ENCODE results near the gene ZMAT2. TPM values are rescaled to one million over a fixed set of nuclear protein-coding genes. Genes with fewer than 3 reads are reported as not detected.
"Not testable (repeated sequence)": the region's sequence is repeated elsewhere in the genome, so short reads cannot be mapped to it uniquely, and the experiment has no call there.

The ZMAT2 gene
- total RNA-seq, 4 donors from 2014 or later: 18.2 to 36.3 (median 28.0) TPM

DNA sequence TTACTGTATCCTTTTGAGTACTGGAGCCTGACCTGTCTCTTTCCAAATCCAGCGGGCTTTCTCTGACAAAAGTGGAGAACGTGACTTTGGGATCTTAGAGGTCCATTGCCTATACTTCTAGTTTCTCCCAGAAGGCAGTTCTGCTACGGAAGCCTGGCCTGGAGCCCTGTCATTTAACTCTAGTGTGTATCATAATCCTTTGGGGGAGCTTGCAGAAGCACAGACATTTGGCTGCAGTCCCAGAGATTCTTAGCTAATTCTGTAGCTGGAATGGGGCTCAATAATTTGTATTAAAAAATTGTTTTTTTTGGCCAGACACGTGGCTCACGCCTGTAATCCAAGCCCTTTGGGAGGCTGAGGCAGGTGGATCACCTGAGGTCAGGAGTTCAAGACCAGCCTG, 6.0 kb upstream of the ZMAT2 start:
- WGBS: 57% methylated on average over 5 of the region's 5 CpGs
- Histone ChIP-seq H3K27me3 (no peaks in the 10 kb centered on the region), H3K4me1 (peaks cover 38% of the 10 kb centered on the region), H3K4me3 (no peak overlapping the region), H3K9me3 (no peaks in the 10 kb centered on the region), H3K36me3 (peaks cover 54% of the 10 kb centered on the region), H3K27ac (no peak overlapping the region)
- no peak for DNase-seq (ENCODE audit: low spot score in 2 of 2)
- TF ChIP-seq EP300 (IDR thresholded peaks at IDR 0.05) (no peak), POLR2AphosphoS5 (IDR thresholded peaks at IDR 0.05) (no peak), POLR2A (IDR thresholded peaks at IDR 0.05) (no peak)
- TF ChIP-seq, protein P1, sequence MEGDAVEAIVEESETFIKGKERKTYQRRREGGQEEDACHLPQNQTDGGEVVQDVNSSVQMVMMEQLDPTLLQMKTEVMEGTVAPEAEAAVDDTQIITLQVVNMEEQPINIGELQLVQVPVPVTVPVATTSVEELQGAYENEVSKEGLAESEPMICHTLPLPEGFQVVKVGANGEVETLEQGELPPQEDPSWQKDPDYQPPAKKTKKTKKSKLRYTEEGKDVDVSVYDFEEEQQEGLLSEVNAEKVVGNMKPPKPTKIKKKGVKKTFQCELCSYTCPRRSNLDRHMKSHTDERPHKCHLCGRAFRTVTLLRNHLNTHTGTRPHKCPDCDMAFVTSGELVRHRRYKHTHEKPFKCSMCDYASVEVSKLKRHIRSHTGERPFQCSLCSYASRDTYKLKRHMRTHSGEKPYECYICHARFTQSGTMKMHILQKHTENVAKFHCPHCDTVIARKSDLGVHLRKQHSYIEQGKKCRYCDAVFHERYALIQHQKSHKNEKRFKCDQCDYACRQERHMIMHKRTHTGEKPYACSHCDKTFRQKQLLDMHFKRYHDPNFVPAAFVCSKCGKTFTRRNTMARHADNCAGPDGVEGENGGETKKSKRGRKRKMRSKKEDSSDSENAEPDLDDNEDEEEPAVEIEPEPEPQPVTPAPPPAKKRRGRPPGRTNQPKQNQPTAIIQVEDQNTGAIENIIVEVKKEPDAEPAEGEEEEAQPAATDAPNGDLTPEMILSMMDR (IDR thresholded peaks at IDR 0.05): no peak

DNA sequence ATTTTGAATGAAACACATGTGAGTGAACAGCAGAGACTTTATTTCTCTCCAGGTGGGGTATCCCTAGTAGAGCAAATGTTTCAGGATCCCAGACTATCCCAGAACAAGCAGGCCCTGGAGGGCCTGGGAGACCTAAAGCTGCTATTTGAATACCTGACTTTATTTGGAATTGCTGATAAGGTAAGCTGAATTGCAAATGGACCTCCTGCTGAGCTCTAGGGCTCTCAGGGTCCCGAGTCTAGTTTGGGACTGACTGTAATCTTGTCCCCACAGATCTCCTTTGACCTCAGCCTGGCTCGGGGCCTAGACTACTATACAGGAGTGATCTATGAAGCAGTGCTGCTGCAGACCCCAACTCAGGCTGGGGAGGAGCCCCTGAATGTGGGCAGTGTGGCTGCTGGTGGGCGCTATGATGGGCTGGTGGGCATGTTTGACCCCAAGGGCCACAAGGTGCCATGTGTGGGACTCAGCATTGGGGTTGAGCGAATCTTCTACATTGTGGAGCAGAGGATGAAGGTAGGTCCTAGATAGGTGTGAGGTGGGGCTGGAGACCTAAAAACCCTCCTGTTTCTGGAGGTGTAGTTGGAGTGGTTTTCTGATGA, 3.3 kb upstream of the ZMAT2 start:
- Histone ChIP-seq H3K27me3 (no peaks in the 10 kb centered on the region), H3K36me3 (peaks cover 60% of the 10 kb centered on the region), H3K4me3 (no peak overlapping the region), H3K4me1 (peaks cover 35% of the 10 kb centered on the region), H3K9me3 (no peaks in the 10 kb centered on the region), H3K27ac (no peak overlapping the region)
- no peak for DNase-seq (ENCODE audit: low spot score in 2 of 2)
- WGBS: 92% methylated on average over 2 of the region's 4 CpGs
- TF ChIP-seq, protein P1 (IDR thresholded peaks at IDR 0.05): no peak
- no peak for TF ChIP-seq POLR2AphosphoS5 (IDR thresholded peaks at IDR 0.05)
- TF ChIP-seq POLR2A (IDR thresholded peaks at IDR 0.05): no peak
- no peak for TF ChIP-seq EP300 (IDR thresholded peaks at IDR 0.05)

DNA sequence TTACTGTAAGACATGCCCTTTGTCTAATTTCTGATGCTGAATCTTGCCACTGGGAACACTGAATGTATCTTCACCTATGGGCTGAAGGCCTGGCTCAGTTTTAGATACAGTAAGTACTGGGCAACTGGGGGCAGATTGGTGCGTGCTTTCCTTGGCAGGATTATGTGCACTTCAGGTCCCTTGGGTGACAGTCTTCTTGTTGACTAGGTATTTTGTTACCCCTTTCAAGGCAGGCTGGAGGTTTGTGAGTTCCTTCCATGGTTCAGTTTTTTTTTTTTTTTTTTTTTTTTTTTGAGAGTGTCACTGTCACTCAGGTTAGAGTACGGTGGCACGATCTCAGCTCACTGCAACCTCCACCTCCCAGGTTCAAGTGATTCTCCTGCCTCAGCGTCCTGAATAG, 7.6 kb downstream of the ZMAT2 start:
- WGBS: 92% methylated on average over 4 of the region's 4 CpGs
- Histone ChIP-seq H3K27me3 (no peaks in the 10 kb centered on the region), H3K4me3 (no peak overlapping the region), H3K9me3 (no peaks in the 10 kb centered on the region), H3K4me1 (peaks cover 8% of the 10 kb centered on the region), H3K27ac (no peak overlapping the region), H3K36me3 (peaks cover 46% of the 10 kb centered on the region)
- TF ChIP-seq POLR2A (IDR thresholded peaks at IDR 0.05) (no peak), EP300 (IDR thresholded peaks at IDR 0.05) (no peak), POLR2AphosphoS5 (IDR thresholded peaks at IDR 0.05) (no peak)
- TF ChIP-seq, protein P1 (IDR thresholded peaks at IDR 0.05): no peak
- no peak for DNase-seq (ENCODE audit: low spot score in 2 of 2)

DNA sequence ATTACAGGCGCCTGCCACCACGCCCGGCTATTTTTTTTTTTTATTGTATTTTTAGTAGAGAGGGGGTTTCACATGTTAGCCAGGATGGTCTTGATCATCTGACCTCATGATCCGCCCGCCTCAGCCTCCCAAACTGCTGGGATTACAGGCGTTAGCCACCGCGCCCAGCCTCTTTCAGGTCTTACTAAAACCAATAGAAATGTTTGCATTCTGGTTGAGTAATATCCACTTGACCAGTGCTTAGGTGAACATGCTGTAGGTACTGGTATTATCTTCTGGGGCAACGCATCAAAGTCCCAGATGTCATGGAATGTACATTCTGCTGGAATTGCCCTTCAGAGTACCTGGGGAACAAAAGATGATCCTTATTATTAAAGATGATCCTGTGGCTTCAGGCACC, 8.5 kb downstream of the ZMAT2 start:
- not testable (repeated sequence) for H3K27me3 ChIP-seq; H3K4me1 ChIP-seq; H3K9me3 ChIP-seq; DNase-seq (ENCODE audit: low spot score in 2 of 2); H3K4me3 ChIP-seq; H3K27ac ChIP-seq
- peaks cover 36% of the 10 kb centered on the region for H3K36me3 ChIP-seq
- WGBS: 97% methylated on average over 9 of the region's 9 CpGs

DNA sequence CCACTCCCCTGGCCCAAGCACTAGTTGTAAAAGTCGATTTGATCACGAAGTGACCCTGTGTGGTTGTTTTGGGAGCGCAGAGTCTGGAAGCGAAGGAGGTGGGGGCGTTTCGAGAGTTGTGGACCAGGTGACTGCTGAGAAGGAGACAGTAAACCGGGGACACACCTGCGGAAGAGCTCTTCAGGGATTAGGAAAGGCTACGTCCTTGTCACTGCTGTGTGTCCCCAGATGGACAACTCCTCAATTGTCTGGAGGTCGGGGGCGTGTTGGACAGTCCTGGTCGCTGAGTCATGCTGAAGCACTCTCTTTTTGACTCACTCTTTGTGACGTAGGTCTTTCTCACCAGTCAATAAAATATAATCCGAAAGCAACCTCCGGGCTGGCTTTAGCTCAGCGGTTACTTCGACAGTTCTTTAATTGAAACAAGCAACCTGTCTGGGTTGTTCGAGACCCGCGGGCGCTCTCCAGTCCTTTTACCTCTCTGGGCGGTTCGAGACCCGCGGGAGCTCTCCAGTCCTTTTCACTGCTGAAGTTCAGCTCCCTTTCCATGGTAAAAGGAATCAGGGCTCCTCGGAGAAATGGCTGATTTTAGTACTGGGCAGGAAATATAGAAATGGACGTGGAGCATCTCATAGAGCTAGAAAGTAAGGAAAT, 10.8 kb downstream of the ZMAT2 start:
- H3K4me1 ChIP-seq: peaks cover 8% of the 10 kb centered on the region
- no peaks in the 10 kb centered on the region for H3K27me3 ChIP-seq

DNA sequence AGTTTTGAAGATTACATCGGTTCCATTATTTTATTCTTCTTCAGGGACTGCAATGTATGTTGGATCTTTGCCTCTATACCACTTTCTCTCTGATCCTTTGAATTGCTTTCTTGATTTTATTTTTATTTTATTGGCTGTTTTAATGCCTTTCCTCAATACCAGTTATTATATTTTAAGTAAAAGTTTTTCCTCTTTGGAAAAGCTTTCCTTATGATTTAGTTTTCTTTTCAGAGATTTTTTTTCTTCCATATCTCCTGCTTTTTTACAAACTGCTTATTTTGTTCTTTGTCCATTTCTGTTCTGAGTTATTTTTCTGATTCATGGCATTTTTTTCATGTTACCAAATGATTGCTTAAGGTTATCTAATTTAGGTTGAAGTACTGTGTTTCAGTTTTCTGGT, 11.5 kb downstream of the ZMAT2 start:
- Histone ChIP-seq H3K27ac (no peak overlapping the region), H3K27me3 (no peaks in the 10 kb centered on the region), H3K9me3 (no peaks in the 10 kb centered on the region), H3K4me3 (peak overlapping the region; percentile 63), H3K4me1 (peaks cover 8% of the 10 kb centered on the region), H3K36me3 (peaks cover 6% of the 10 kb centered on the region)
- WGBS: 93% methylated on average over 1 of the region's 1 CpG
- no peak for TF ChIP-seq POLR2AphosphoS5 (IDR thresholded peaks at IDR 0.05)
- TF ChIP-seq POLR2A (IDR thresholded peaks at IDR 0.05): no peak
- TF ChIP-seq EP300 (IDR thresholded peaks at IDR 0.05): no peak
- TF ChIP-seq, protein P1 (IDR thresholded peaks at IDR 0.05): no peak
- no peak for DNase-seq (ENCODE audit: low spot score in 2 of 2)

More for the DNA sequence above, 10.8 kb downstream of the ZMAT2 start:
- TF ChIP-seq POLR2AphosphoS5 (IDR thresholded peaks at IDR 0.05): peak in 2 of 3 donors; percentile 70 to 77
- TF ChIP-seq POLR2A (IDR thresholded peaks at IDR 0.05): peak in 1 of 2 donors; percentile 33
- TF ChIP-seq EP300 (IDR thresholded peaks at IDR 0.05): no peak
- peak overlapping the region; percentile 63 for H3K4me3 ChIP-seq
- H3K9me3 ChIP-seq: no peaks in the 10 kb centered on the region
- WGBS: under 1% methylated on average over 27 of the region's 27 CpGs
- peaks cover 14% of the 10 kb centered on the region for H3K36me3 ChIP-seq
- H3K27ac ChIP-seq: peak overlapping the region; percentile 82
- DNase-seq (ENCODE audit: low spot score in 2 of 2): peak; percentile 91 to 92
